Measurements from ENCODE around the gene SVOP.

SVOP gene

DNA sequence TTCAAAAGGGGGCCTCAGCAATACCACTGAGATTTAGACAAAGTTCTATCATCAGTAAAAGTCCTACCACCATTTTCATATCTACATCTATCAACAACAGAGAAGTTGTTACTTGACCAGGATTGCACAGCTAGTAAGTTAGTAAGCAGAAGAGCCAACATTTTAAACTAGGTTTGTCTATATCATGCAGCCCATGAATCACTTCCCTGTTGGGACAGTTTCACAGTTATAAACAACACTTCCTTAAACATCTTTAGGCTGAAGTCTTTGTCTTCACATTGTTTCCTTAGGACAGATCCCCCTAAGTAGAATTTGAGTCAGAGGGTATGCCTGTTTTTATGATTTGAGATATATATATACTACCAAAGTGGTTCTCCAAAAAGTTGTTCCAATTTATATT lies 72.5 kb downstream of the SVOP start:
- TF ChIP-seq, protein P1, sequence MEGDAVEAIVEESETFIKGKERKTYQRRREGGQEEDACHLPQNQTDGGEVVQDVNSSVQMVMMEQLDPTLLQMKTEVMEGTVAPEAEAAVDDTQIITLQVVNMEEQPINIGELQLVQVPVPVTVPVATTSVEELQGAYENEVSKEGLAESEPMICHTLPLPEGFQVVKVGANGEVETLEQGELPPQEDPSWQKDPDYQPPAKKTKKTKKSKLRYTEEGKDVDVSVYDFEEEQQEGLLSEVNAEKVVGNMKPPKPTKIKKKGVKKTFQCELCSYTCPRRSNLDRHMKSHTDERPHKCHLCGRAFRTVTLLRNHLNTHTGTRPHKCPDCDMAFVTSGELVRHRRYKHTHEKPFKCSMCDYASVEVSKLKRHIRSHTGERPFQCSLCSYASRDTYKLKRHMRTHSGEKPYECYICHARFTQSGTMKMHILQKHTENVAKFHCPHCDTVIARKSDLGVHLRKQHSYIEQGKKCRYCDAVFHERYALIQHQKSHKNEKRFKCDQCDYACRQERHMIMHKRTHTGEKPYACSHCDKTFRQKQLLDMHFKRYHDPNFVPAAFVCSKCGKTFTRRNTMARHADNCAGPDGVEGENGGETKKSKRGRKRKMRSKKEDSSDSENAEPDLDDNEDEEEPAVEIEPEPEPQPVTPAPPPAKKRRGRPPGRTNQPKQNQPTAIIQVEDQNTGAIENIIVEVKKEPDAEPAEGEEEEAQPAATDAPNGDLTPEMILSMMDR (IDR thresholded peaks at IDR 0.05; ENCODE audit: low read depth, low read length, missing control alignments) = no peak
- no peak overlapping the region for H3K4me3 ChIP-seq (replicated peaks; ENCODE audit: low read depth, low read length)
- no peak for DNase-seq (ENCODE audit: extremely low read depth, low read depth)

DNA sequence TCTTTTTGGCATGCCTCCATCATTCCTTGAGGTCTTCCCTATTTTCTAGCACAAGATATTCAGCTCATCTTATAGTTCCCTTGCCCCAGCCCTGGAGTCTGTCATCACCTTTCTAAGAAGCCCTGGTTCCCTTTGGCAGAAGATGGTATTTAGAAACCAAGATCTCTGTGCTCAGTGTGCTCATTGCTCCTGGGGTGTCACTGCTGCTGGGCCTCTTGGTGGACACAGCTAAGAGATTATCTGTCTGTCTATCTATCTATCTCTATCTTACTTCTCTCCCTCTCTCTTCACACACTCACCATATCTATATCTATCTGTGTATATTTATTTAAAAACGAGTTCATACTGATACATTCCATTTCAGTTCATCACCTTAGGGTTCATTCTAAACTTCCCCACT lies 73.8 kb downstream of the SVOP start:
- TF ChIP-seq, protein P1 (IDR thresholded peaks at IDR 0.05; ENCODE audit: low read depth, low read length, missing control alignments) = no peak
- no peak overlapping the region for H3K4me3 ChIP-seq (replicated peaks; ENCODE audit: low read depth, low read length)
- no peak for DNase-seq (ENCODE audit: extremely low read depth, low read depth)

DNA sequence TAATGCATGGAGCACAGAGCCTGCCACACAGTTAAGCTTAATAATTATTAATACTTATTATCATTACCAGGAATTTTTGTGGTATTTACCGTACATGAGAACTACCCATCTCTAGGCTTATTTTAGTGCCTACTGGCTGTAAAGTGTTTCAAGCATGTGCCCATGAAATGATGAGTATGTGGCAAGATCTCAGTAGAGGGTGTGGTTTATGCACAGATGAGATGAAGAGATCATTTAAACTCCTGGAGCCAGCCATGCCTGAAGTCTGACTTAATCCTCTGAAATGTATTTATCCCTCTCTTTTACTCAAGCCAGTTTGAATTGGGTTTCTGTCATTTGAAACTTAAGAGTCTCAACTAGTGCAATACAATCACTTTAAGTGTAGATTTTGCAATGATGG lies 80.7 kb downstream of the SVOP start:
- H3K4me3 ChIP-seq (replicated peaks; ENCODE audit: low read depth, low read length) = no peak overlapping the region
- TF ChIP-seq, protein P1 (IDR thresholded peaks at IDR 0.05; ENCODE audit: low read depth, low read length, missing control alignments) = no peak
- no peak for DNase-seq (ENCODE audit: extremely low read depth, low read depth)

DNA sequence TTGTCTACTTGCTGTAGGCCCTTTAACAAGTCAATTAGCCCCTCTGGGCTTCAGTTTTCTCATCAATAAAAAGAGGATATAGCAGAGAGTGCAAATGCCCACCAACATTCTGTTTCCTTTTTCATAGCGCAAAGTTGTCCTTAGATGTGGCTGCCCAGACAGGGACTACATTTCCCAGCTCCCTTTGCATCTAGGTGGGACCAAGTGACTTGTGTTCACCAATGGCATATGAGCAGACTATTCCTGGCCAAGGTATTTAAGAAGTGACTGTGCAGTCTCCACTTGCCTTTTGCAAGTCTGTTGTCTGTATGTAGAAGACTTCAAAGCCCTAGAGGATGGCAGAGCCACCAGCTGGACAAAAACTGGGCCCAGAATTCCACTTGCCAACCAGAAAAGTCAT lies 81.3 kb downstream of the SVOP start:
- TF ChIP-seq, protein P1 (IDR thresholded peaks at IDR 0.05; ENCODE audit: low read depth, low read length, missing control alignments) = no peak
- no peak for DNase-seq (ENCODE audit: extremely low read depth, low read depth)
- H3K4me3 ChIP-seq (replicated peaks; ENCODE audit: low read depth, low read length) = no peak overlapping the region

DNA sequence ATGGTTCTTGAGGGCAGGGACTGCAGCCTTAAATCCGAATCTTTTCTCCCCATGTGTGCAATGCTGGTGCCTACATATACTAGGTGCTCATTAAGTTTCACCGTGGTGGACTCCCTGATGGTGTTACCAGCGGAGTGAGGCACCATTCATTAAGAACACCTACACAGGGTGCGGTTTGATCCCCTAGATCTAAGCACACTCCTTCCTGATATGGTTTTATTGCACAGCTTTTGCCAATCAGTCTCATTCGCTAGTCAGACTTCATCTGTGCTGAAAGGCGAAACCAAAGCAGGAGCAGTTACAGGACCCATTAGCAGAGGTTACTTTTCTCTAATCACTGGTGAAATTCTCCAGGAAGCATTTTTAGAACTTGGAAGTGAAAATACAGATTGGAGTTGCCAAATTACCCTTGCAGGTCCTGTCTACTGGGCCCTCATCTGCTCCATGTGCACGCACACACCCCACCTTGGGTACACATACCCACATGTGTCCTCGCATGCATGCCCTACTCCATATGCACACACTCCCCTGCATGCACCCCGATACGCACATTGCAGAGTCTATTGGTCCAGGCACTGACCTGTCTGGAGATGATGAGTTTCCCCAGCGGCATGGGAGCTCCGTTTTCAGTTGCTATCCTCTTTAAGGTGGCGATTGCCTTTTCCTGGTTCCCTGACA lies 82.5 kb downstream of the SVOP start:
- TF ChIP-seq, protein P1 (IDR thresholded peaks at IDR 0.05; ENCODE audit: low read depth, low read length, missing control alignments) = no peak
- DNase-seq (ENCODE audit: extremely low read depth, low read depth) = no peak
- no peak overlapping the region for H3K4me3 ChIP-seq (replicated peaks; ENCODE audit: low read depth, low read length)

DNA sequence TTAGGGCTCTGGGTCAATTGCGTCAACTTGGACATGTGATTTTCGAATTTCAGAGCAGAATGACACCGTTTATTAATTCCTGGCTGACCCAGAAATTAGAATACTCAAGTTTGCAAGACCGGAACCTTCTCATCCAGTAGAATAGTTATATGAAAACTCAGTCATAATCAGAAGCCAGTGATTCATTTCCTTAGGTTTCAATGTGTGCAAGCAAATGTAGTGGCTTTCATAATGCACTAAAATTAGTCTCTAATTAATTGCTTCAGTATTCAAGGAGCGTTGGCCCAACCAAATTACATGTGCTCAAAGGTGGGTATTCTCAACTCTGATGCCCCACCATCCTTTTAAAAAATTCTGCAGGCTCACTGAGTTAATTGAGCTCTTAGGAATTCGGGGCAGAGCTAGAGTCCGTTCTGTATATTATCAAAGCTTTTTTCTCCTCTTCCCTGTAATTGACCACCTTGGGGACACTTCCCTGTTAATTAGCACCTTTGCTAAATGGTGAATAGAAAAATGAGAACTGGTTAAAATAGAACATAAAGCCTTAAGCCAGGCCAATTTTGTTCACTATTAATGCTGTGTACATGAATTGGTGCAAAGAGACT lies 85.6 kb downstream of the SVOP start:
- no peak for DNase-seq (ENCODE audit: extremely low read depth, low read depth)
- TF ChIP-seq, protein P1 (IDR thresholded peaks at IDR 0.05; ENCODE audit: low read depth, low read length, missing control alignments) = no peak
- no peak overlapping the region for H3K4me3 ChIP-seq (replicated peaks; ENCODE audit: low read depth, low read length)
